B cell (primary cell): ENCODE results near the gene TGFBR3. TPM values are rescaled to one million over a fixed set of nuclear protein-coding genes. Genes with fewer than 3 reads are reported as not detected.

Experiments
- ATAC-seq: fragments of 200-7000 bp; cut with Tn5 transposase; one replicate; pipeline ENCODE4 v1.10.0; 2021; ENCODE audit warnings: low read depth, mild to moderate bottlenecking, moderate number of reproducible peaks, moderate library complexity
- CTCF ChIA-PET: fragments of 350-600 bp; sonication (Branson Sonifier 250); formaldehyde crosslinking; loops from one replicate; lab custom pipeline; 2021; ENCODE audit warnings: antibody characterized with exemption, inconsistent platforms; lab: Charles Lee
- POLR2A ChIA-PET: fragments of 350-600 bp; sonication (Branson Sonifier 250); formaldehyde crosslinking; loops from one replicate; lab custom pipeline; 2021; ENCODE audit warnings: antibody characterized with exemption; lab: Charles Lee
- DNase-seq: peaks from one replicate; pipeline ENCODE4 v3.0.0; 2013
- H2AFZ ChIP-seq: 2 replicates; pipeline ENCODE4 v1.6.1; 2012; ENCODE audit warnings: mild to moderate bottlenecking, low read depth, low read length; ENCODE audit not compliant: insufficient read depth, poor library complexity, severe bottlenecking
- H3K27ac ChIP-seq, 2 donors: 1 replicate in 1 of 2; 2 replicates in 1 of 2; pipeline ENCODE4 v1.5.1; 2012 to 2013; ENCODE audit warnings: low read length in 2 of 2, mild to moderate bottlenecking in 2 of 2, moderate library complexity in 1 of 2
- H3K27me3 ChIP-seq, 4 experiments: fragments of 200-600 bp in 1 of 4; sonication (generic) in 1 of 4; replicated peaks in 1 of 4; 1 replicate in 2 of 4; 2 replicates in 2 of 4; pipeline versions ENCODE4 v1.6.1 to v1.7.0; 2013 to 2016; ENCODE audit warnings: low read length in 3 of 4, mild to moderate bottlenecking in 2 of 4, mixed read lengths in 1 of 4, moderate library complexity in 1 of 4; ENCODE audit not compliant: insufficient read depth in 4 of 4, control insufficient read depth in 3 of 4; ENCODE audit errors: control extremely low read depth in 1 of 4
- H3K36me3 ChIP-seq, 2 experiments: replicated peaks in 1 of 2; 1 replicate in 1 of 2; 2 replicates in 1 of 2; pipeline versions ENCODE4 v1.6.1 to v1.7.1; 2013; ENCODE audit warnings: low read length in 1 of 2; ENCODE audit not compliant: insufficient read depth in 2 of 2, control insufficient read depth in 1 of 2; ENCODE audit errors: control extremely low read depth in 1 of 2, extremely low read depth in 1 of 2
- H3K4me1 ChIP-seq, 2 donors: fragments of 200-600 bp in 1 of 2; sonication (generic) in 1 of 2; 1 replicate in 1 of 2; 2 replicates in 1 of 2; pipeline versions ENCODE4 v1.5.1 to v1.6.1; 2013 to 2017; ENCODE audit warnings: low read length in 2 of 2; ENCODE audit not compliant: control insufficient read depth in 2 of 2, insufficient read depth in 2 of 2
- H3K4me2 ChIP-seq: replicated peaks from 2 replicates; pipeline ENCODE3; 2012; ENCODE audit warnings: mild to moderate bottlenecking, low read depth, low read length; ENCODE audit not compliant: poor library complexity, severe bottlenecking
- H3K4me3 ChIP-seq, 5 experiments: fragments of 200-600 bp in 1 of 5; sonication (generic) in 1 of 5; 1 replicate in 3 of 5; 2 replicates in 2 of 5; pipeline versions ENCODE4 v1.5.1 to v1.7.0; 2011 to 2016; ENCODE audit warnings: low read length in 4 of 5, mild to moderate bottlenecking in 4 of 5, low read depth in 2 of 5, control low read depth in 1 of 5, moderate library complexity in 1 of 5; ENCODE audit not compliant: insufficient read depth in 1 of 5; ENCODE audit errors: control extremely low read depth in 1 of 5, extremely low read depth in 1 of 5
- H3K79me2 ChIP-seq: fragments of 200-600 bp; sonication (generic); one replicate; pipeline ENCODE4 v1.6.0; 2016; ENCODE audit warnings: low read length; ENCODE audit not compliant: control insufficient read depth, insufficient read depth
- H3K9ac ChIP-seq: fragments of 200-600 bp; sonication (generic); 2 replicates; pipeline ENCODE4 v1.6.1; 2017; ENCODE audit warnings: mild to moderate bottlenecking, low read length, moderate library complexity
- H3K9me3 ChIP-seq, 3 donors: one replicate each; pipeline versions ENCODE4 v1.6.1 to v1.7.1; 2013; ENCODE audit warnings: low read length in 2 of 3; ENCODE audit not compliant: control insufficient read depth in 2 of 3, insufficient read depth in 1 of 3; ENCODE audit errors: control extremely low read depth in 1 of 3
- H4K20me1 ChIP-seq: 2 replicates; pipeline ENCODE4 v1.6.0; 2012; ENCODE audit warnings: mild to moderate bottlenecking, low read length; ENCODE audit not compliant: insufficient read depth, control insufficient read depth, poor library complexity, severe bottlenecking
- H3K27ac Mint-ChIP-seq: one replicate; pipeline ENCODE4 v1.8.0; 2021; ENCODE audit warnings: mixed read lengths
- H3K27me3 Mint-ChIP-seq: one replicate; pipeline ENCODE4 v1.8.0; 2021; ENCODE audit warnings: mixed read lengths
- H3K4me1 Mint-ChIP-seq: one replicate; pipeline ENCODE4 v1.8.0; 2021; ENCODE audit warnings: mixed read lengths
- H3K4me3 Mint-ChIP-seq: one replicate; pipeline ENCODE4 v1.8.0; 2021; ENCODE audit warnings: mixed read lengths
- H3K9me3 Mint-ChIP-seq: one replicate; pipeline ENCODE4 v1.8.0; 2022; ENCODE audit warnings: mixed read lengths; ENCODE audit not compliant: insufficient read depth
- EZH2 ChIP-seq: IDR thresholded peaks from 2 replicates; pipeline ENCODE4 v1.6.1; 2012; ENCODE audit warnings: borderline replicate concordance, low read depth, mild to moderate bottlenecking, moderate library complexity, low read length; ENCODE audit not compliant: insufficient read depth, poor library complexity, severe bottlenecking
- WGBS: methylation state at CpG from one replicate; pipeline ENCODE4 v1.1.5; 2013; ENCODE audit warnings: missing lambda C conversion rate; ENCODE audit not compliant: insufficient coverage; 5-methylcytosine and 5-hydroxymethylcytosine counted together
- intact Hi-C: fragments of 100-400 bp; cut with micrococcal nuclease; formaldehyde crosslinking; loops from one replicate; pipeline ENCODE4 v1.10.0; 2022
- polyA plus RNA-seq: library from polyadenylated mRNA; depleted of rRNA; stranded (reverse); fragments of >200 nt; gene quantifications from 2 replicates; pipeline ENCODE4 v1.2.3, GENCODE V29; 2012
- total RNA-seq, 2 donors: library from RNA; stranded (reverse); fragments of 120-200 nt in 1 of 2; gene quantifications; 1 replicate in 1 of 2; 2 replicates in 1 of 2; pipeline versions ENCODE4 v1.2.3 to v1.2.4, GENCODE V29; 2013 to 2022
- TF ChIP-seq, protein P1 (sequence below): fragments of 200-600 bp; IDR thresholded peaks from one replicate; pipeline ENCODE4 v1.8.0; 2022; ENCODE audit warnings: antibody characterized with exemption, mild to moderate bottlenecking

TGFBR3 gene
- total and polyA plus RNA-seq, 2 donors (not counting 1 experiment from before 2014, with no cell fraction given), result 0.10 to 0.12 TPM

DNA sequence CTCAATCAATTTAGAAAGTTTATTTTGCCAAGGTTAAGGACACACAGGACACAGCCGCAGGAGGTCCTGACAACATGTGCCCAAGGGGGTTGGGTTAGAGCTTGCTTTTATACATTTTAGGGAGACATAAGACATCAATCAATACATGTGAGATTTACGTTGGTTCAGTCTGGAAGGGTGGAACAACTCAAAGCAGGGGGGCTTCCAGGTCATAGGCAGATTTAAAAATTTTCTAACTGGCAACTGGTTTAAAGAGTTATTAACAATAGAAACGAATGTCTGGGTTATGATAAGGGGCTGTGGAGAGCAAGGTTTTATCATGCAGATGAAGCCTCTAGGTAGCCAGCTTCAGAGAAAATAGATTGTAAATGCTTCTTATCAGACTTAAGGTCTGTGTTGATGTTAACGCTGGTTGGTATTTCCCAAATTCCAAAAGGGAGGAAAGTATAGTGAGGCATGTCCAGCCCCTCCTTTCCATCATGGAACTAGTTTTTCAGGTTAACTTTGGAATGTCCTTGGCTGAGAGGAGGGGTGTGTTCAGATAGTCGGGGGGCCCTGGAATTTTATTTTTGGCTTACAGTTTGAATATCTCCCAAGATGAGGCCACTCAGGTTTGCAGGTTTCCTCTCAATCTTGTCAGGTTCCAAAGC lies 31.0 kb upstream of the TGFBR3 start:
- no peaks in the 10 kb centered on the region for H3K4me1 Mint-ChIP-seq
- Histone ChIP-seq H3K36me3 (no peaks in the 10 kb centered on the region), H2AFZ (no peak overlapping the region), H3K4me3 (no peak overlapping the region), H3K4me2 (no peak overlapping the region), H3K27ac (no peak overlapping the region), H3K9me3 (no peaks in the 10 kb centered on the region), H3K79me2 (no peaks in the 10 kb centered on the region), H3K9ac (no peak overlapping the region), H3K27me3 (no peaks in the 10 kb centered on the region), H3K4me1 (no peaks in the 10 kb centered on the region), H4K20me1 (no peaks in the 10 kb centered on the region)
- CTCF ChIA-PET, result interaction anchor here (1.6 kb wide), 1 partner anchor 11 kb away, joined by 5 read pairs; no protein-coding TSS in a partner anchor
- TF ChIP-seq EZH2, result no peak
- TF ChIP-seq, protein P1, sequence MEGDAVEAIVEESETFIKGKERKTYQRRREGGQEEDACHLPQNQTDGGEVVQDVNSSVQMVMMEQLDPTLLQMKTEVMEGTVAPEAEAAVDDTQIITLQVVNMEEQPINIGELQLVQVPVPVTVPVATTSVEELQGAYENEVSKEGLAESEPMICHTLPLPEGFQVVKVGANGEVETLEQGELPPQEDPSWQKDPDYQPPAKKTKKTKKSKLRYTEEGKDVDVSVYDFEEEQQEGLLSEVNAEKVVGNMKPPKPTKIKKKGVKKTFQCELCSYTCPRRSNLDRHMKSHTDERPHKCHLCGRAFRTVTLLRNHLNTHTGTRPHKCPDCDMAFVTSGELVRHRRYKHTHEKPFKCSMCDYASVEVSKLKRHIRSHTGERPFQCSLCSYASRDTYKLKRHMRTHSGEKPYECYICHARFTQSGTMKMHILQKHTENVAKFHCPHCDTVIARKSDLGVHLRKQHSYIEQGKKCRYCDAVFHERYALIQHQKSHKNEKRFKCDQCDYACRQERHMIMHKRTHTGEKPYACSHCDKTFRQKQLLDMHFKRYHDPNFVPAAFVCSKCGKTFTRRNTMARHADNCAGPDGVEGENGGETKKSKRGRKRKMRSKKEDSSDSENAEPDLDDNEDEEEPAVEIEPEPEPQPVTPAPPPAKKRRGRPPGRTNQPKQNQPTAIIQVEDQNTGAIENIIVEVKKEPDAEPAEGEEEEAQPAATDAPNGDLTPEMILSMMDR, result no peak
- no peaks in the 10 kb centered on the region for H3K27me3 Mint-ChIP-seq
- no peak overlapping the region for H3K4me3 Mint-ChIP-seq
- DNase-seq (no peak), ATAC-seq (no peak)
- intact Hi-C loops, result no loop called here
- no peaks in the 10 kb centered on the region for H3K9me3 Mint-ChIP-seq
- WGBS, result 94% methylated on average over 2 of the region's 5 CpGs
- H3K27ac Mint-ChIP-seq, result no peak overlapping the region
- POLR2A ChIA-PET, result no interaction called here

DNA sequence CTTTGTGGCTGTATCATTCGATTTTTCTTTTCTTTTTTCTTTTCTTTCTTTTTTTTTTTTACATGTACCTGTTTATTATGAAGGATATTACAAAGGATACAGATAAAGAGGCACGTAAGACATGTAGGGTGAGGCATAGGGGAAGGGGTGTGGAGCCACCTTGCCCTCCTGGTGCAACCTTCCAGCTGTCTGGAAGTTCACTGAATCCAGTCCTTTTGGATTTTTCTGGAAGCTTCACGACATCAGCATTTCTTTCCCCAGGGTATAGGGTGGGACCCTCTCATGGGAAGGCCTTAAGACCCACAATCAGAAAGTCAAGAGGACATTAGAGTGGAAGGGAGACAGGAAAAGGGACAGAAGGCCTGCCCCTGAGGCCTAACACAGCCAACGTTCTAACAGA lies 30.1 kb upstream of the TGFBR3 start:
- no peak overlapping the region for H3K27ac Mint-ChIP-seq
- Histone ChIP-seq H2AFZ (no peak overlapping the region), H3K27ac (no peak overlapping the region), H3K4me2 (no peak overlapping the region), H3K4me3 (no peak overlapping the region), H4K20me1 (no peaks in the 10 kb centered on the region), H3K9me3 (no peaks in the 10 kb centered on the region), H3K79me2 (no peaks in the 10 kb centered on the region), H3K36me3 (no peaks in the 10 kb centered on the region), H3K27me3 (no peaks in the 10 kb centered on the region), H3K4me1 (no peaks in the 10 kb centered on the region), H3K9ac (no peak overlapping the region)
- ATAC-seq (no peak), DNase-seq (no peak)
- WGBS, result no CpG with 5 or more reads among the region's 4 CpGs
- H3K4me3 Mint-ChIP-seq, result no peak overlapping the region
- TF ChIP-seq, protein P1, result no peak
- no peak for TF ChIP-seq EZH2
- H3K27me3 Mint-ChIP-seq, result no peaks in the 10 kb centered on the region
- H3K4me1 Mint-ChIP-seq, result no peaks in the 10 kb centered on the region
- CTCF ChIA-PET, result no interaction called here
- intact Hi-C loops, result no loop called here
- H3K9me3 Mint-ChIP-seq, result no peaks in the 10 kb centered on the region
- POLR2A ChIA-PET, result no interaction called here
